Endodermal cell (in vitro differentiated cells): ENCODE data around the gene LRRK1. TPM values are rescaled to one million over a fixed set of nuclear protein-coding genes. Genes with fewer than 3 reads are reported as not detected.

Experiments used
- DNase-seq: peaks from one replicate; pipeline ENCODE4 v3.0.0-alpha.2; 2017
- H3K27ac ChIP-seq: 2 replicates; pipeline ENCODE4 v1.5.1; 2013; ENCODE audit warnings: mild to moderate bottlenecking, low read depth, low read length, moderate library complexity
- H3K27me3 ChIP-seq: 2 replicates; pipeline ENCODE4 v1.6.1; 2013; ENCODE audit warnings: mild to moderate bottlenecking, low read length, moderate library complexity; ENCODE audit not compliant: insufficient read depth, control insufficient read depth, poor library complexity, severe bottlenecking
- H3K36me3 ChIP-seq: 2 replicates; pipeline ENCODE4 v1.7.0; 2013; ENCODE audit warnings: mild to moderate bottlenecking, low read length, moderate library complexity; ENCODE audit not compliant: control insufficient read depth, insufficient read depth
- H3K4me1 ChIP-seq: one replicate; pipeline ENCODE4 v1.7.0; 2013; ENCODE audit warnings: low read length; ENCODE audit not compliant: control insufficient read depth, insufficient read depth
- H3K4me3 ChIP-seq: 2 replicates; pipeline ENCODE4 v1.5.1; 2013; ENCODE audit warnings: mild to moderate bottlenecking, low read length, moderate library complexity
- H3K9ac ChIP-seq: 2 replicates; pipeline ENCODE4 v1.6.1; 2013; ENCODE audit warnings: mild to moderate bottlenecking, low read length, moderate library complexity; ENCODE audit not compliant: poor library complexity, severe bottlenecking; ENCODE audit errors: extremely low read depth
- H3K9me3 ChIP-seq: 2 replicates; pipeline ENCODE4 v1.6.1; 2013; ENCODE audit warnings: mild to moderate bottlenecking, low read length, moderate library complexity; ENCODE audit not compliant: control insufficient read depth
- H3K27ac Mint-ChIP-seq: 2 replicates; pipeline ENCODE4 v1.8.0; 2020; ENCODE audit warnings: mixed read lengths
- H3K27me3 Mint-ChIP-seq: 2 replicates; pipeline ENCODE4 v1.8.0; 2021; ENCODE audit warnings: mild to moderate bottlenecking, mixed read lengths; ENCODE audit not compliant: insufficient read depth
- H3K36me3 Mint-ChIP-seq: 2 replicates; pipeline ENCODE4 v1.8.0; 2020; ENCODE audit warnings: low read depth, mixed read lengths
- H3K4me1 Mint-ChIP-seq: 2 replicates; pipeline ENCODE4 v1.8.0; 2020; ENCODE audit warnings: mixed read lengths
- H3K4me3 Mint-ChIP-seq: 2 replicates; pipeline ENCODE4 v1.8.0; 2020; ENCODE audit warnings: mild to moderate bottlenecking, moderate library complexity, mixed read lengths
- H3K9me3 Mint-ChIP-seq: 2 replicates; pipeline ENCODE4 v1.8.0; 2020; ENCODE audit warnings: mild to moderate bottlenecking, mixed read lengths
- CTCF ChIP-seq: fragments of 200-600 bp; sonication (generic); conservative IDR thresholded peaks from 2 replicates; pipeline ENCODE4 v1.5.0; 2021; ENCODE audit warnings: antibody characterized with exemption, mild to moderate bottlenecking
- WGBS, 2 experiments: methylation state at CpG; one replicate each; pipeline versions ENCODE4 v1.1.5 to v1.1.7; 2013; ENCODE audit warnings: missing lambda C conversion rate in 2 of 2, mixed read lengths in 1 of 2; ENCODE audit not compliant: insufficient coverage in 1 of 2, insufficient read length in 1 of 2; 5-methylcytosine and 5-hydroxymethylcytosine counted together
- total RNA-seq, 2 donors: library from RNA; stranded (reverse); fragmentation: NEBNext Ultra II Directional in 1 of 2; extraction: Animal tissue kit (Norgen Biotek cat#: 25700) in 1 of 2; gene quantifications; 2 replicates in 1 of 2; 3 replicates in 1 of 2; pipeline ENCODE4 v1.2.1, GENCODE V29; 2021

LRRK1 gene
- total RNA-seq, 2 donors from 2014 or later, result 2.7 to 5.1 TPM

GRCh38 chr15:100890051-100890720, 29.0 kb upstream of the LRRK1 start:
- Mint-ChIP-seq H3K4me1 (peaks cover 10% of the 10 kb centered on the region), H3K27ac (no peak overlapping the region), H3K36me3 (peaks cover 4% of the 10 kb centered on the region), H3K4me3 (no peak overlapping the region), H3K9me3 (peaks cover 2% of the 10 kb centered on the region), H3K27me3 (peaks cover 1% of the 10 kb centered on the region)
- H3K4me1 ChIP-seq, result no peaks in the 10 kb centered on the region
- no peak overlapping the region for H3K4me3 ChIP-seq
- TF ChIP-seq CTCF, result no peak
- no peaks in the 10 kb centered on the region for H3K9me3 ChIP-seq
- no peak for DNase-seq
- H3K27ac ChIP-seq, result no peak overlapping the region
- H3K27me3 ChIP-seq, result no peaks in the 10 kb centered on the region
- peaks cover 15% of the 10 kb centered on the region for H3K36me3 ChIP-seq
- 91 to 93% methylated on average over 6 to 10 of the region's 10 CpGs for WGBS, 2 experiments
- no peak overlapping the region for H3K9ac ChIP-seq

- H3K36me3 Mint-ChIP-seq, result peaks cover 6% of the 10 kb centered on the region
- no peak overlapping the region for H3K27ac ChIP-seq
- peaks cover 20% of the 10 kb centered on the region for H3K36me3 ChIP-seq
- TF ChIP-seq CTCF, result no peak
- H3K27me3 Mint-ChIP-seq, result peaks cover 1% of the 10 kb centered on the region
- H3K27me3 ChIP-seq, result no peaks in the 10 kb centered on the region
- no peak overlapping the region for H3K4me3 ChIP-seq
- no peaks in the 10 kb centered on the region for H3K4me1 ChIP-seq
- peak; percentile 16 for DNase-seq
- H3K9me3 Mint-ChIP-seq, result peaks cover 2% of the 10 kb centered on the region
- H3K27ac Mint-ChIP-seq, result no peak overlapping the region
- H3K9me3 ChIP-seq, result no peaks in the 10 kb centered on the region
- no peak overlapping the region for H3K9ac ChIP-seq
- H3K4me3 Mint-ChIP-seq, result no peak overlapping the region
- peaks cover 10% of the 10 kb centered on the region for H3K4me1 Mint-ChIP-seq
- WGBS, 2 experiments, result 90 to 100% methylated on average over 3 to 6 of the region's 6 CpGs
These were observed 28.3 kb upstream of the LRRK1 start for GRCh38 chr15:100890850-100891249.

- WGBS, 2 experiments, result 78 to 85% methylated on average over 11 to 21 of the region's 21 CpGs
- H3K9me3 ChIP-seq, result no peaks in the 10 kb centered on the region
- H3K36me3 Mint-ChIP-seq, result peaks cover 6% of the 10 kb centered on the region
These were observed 27.7 kb upstream of the LRRK1 start for GRCh38 chr15:100891307-100892012.

More at GRCh38 chr15:100891307-100892012, 27.7 kb upstream of the LRRK1 start:
- H3K9me3 Mint-ChIP-seq, result peaks cover 2% of the 10 kb centered on the region
- H3K4me3 ChIP-seq, result no peak overlapping the region
- H3K36me3 ChIP-seq, result peaks cover 20% of the 10 kb centered on the region
- peaks cover 10% of the 10 kb centered on the region for H3K4me1 Mint-ChIP-seq
- no peak overlapping the region for H3K27ac ChIP-seq
- peak; percentile 39 for TF ChIP-seq CTCF
- no peak overlapping the region for H3K9ac ChIP-seq
- H3K4me1 ChIP-seq, result no peaks in the 10 kb centered on the region
- no peaks in the 10 kb centered on the region for H3K27me3 ChIP-seq
- no peak overlapping the region for H3K4me3 Mint-ChIP-seq
- H3K27ac Mint-ChIP-seq, result no peak overlapping the region
- H3K27me3 Mint-ChIP-seq, result peaks cover 1% of the 10 kb centered on the region
- peak; percentile 61 for DNase-seq
